Neural crest cell (in vitro differentiated cells): ENCODE data around the gene LCE2D. TPM values are rescaled to one million over a fixed set of nuclear protein-coding genes. Genes with fewer than 3 reads are reported as not detected.
"Not testable (repeated sequence)": the region's sequence is repeated elsewhere in the genome, so short reads cannot be mapped to it uniquely, and the experiment has no call there.

ENCODE experiments used
- DNase-seq: peaks from one replicate; pipeline ENCODE4 v3.0.0; 2021; ENCODE audit warnings: low read depth, mixed read lengths, low spot score
- H3K27ac Mint-ChIP-seq: one replicate; pipeline ENCODE4 v1.8.0; 2021; ENCODE audit warnings: mild to moderate bottlenecking, mixed read lengths; ENCODE audit not compliant: unreplicated experiment
- H3K27me3 Mint-ChIP-seq: 2 replicates; pipeline ENCODE4 v1.8.0; 2021; ENCODE audit warnings: low read depth, mild to moderate bottlenecking, mixed read lengths
- H3K36me3 Mint-ChIP-seq: 2 replicates; pipeline ENCODE4 v1.8.0; 2021; ENCODE audit warnings: low read depth, mild to moderate bottlenecking, mixed read lengths
- H3K4me1 Mint-ChIP-seq: 2 replicates; pipeline ENCODE4 v1.8.0; 2021; ENCODE audit warnings: mixed read lengths
- H3K4me3 Mint-ChIP-seq: one replicate; pipeline ENCODE4 v1.8.0; 2021; ENCODE audit warnings: mild to moderate bottlenecking, mixed read lengths
- H3K9me3 Mint-ChIP-seq: 2 replicates; pipeline ENCODE4 v1.8.0; 2021; ENCODE audit warnings: mixed read lengths
- total RNA-seq: library from RNA; stranded (reverse); gene quantifications from 2 replicates; pipeline ENCODE4 v1.2.1, GENCODE V29; 2021
- TF ChIP-seq, protein P1 (sequence below): fragments of 200-600 bp; sonication (generic); conservative IDR thresholded peaks from 2 replicates; pipeline ENCODE4 v1.5.0; 2021; ENCODE audit warnings: antibody characterized with exemption, mild to moderate bottlenecking

LCE2D gene
- total RNA-seq, 1 donor from 2014 or later, result not detected

DNA sequence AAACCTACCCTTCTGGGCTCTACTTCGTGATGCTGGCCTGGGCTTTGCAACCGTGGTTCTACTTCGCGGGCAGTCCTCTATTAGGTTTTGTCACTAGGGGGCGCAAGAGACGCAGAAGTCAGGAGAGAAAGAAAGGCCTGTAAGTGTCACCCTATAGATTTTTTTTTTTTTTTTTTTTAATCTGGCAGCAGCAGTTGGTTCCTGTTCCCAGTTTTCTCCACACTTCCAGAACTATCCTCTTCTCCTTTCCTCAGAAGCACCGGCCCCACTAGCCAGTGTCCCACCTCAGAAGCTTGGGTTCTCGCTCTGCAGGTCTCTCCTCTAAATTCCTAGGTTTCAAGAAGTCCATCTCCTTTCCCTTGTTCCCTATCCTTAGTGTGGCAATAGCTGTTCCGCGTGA is 9.1 kb upstream of the LCE2D start:
- no peaks in the 10 kb centered on the region for H3K27me3 Mint-ChIP-seq
- DNase-seq, result no peak
- no peak overlapping the region for H3K27ac Mint-ChIP-seq
- H3K36me3 Mint-ChIP-seq, result peaks cover 2% of the 10 kb centered on the region
- peaks cover 24% of the 10 kb centered on the region for H3K9me3 Mint-ChIP-seq
- TF ChIP-seq, protein P1, sequence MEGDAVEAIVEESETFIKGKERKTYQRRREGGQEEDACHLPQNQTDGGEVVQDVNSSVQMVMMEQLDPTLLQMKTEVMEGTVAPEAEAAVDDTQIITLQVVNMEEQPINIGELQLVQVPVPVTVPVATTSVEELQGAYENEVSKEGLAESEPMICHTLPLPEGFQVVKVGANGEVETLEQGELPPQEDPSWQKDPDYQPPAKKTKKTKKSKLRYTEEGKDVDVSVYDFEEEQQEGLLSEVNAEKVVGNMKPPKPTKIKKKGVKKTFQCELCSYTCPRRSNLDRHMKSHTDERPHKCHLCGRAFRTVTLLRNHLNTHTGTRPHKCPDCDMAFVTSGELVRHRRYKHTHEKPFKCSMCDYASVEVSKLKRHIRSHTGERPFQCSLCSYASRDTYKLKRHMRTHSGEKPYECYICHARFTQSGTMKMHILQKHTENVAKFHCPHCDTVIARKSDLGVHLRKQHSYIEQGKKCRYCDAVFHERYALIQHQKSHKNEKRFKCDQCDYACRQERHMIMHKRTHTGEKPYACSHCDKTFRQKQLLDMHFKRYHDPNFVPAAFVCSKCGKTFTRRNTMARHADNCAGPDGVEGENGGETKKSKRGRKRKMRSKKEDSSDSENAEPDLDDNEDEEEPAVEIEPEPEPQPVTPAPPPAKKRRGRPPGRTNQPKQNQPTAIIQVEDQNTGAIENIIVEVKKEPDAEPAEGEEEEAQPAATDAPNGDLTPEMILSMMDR, result peak; percentile 40
- no peak overlapping the region for H3K4me3 Mint-ChIP-seq
- no peaks in the 10 kb centered on the region for H3K4me1 Mint-ChIP-seq

DNA sequence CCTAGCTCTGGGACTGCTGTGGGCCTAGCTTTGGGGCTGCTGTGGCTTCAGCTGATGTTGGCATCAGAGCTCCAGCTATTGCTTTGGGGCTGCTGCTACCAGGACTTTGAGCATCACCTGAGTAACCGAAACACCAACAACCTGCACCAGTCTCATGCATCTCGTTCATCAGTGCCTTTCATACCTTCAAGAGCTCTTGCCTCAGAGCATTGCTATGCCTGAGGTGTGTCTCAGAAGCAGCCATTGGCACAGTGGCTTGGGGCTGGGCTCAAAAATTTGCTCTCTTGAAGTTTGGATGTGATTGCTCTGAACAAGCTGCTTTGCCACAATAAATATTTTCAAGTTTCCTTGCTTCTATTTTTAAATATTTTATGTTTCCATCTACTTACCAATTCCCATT is 6.7 kb upstream of the LCE2D start:
- TF ChIP-seq, protein P1, result no peak
- H3K36me3 Mint-ChIP-seq, result peaks cover 2% of the 10 kb centered on the region
- H3K27me3 Mint-ChIP-seq, result no peaks in the 10 kb centered on the region
- H3K4me3 Mint-ChIP-seq, result no peak overlapping the region
- H3K9me3 Mint-ChIP-seq, result peaks cover 15% of the 10 kb centered on the region
- H3K27ac Mint-ChIP-seq, result no peak overlapping the region
- no peak for DNase-seq
- no peaks in the 10 kb centered on the region for H3K4me1 Mint-ChIP-seq

DNA sequence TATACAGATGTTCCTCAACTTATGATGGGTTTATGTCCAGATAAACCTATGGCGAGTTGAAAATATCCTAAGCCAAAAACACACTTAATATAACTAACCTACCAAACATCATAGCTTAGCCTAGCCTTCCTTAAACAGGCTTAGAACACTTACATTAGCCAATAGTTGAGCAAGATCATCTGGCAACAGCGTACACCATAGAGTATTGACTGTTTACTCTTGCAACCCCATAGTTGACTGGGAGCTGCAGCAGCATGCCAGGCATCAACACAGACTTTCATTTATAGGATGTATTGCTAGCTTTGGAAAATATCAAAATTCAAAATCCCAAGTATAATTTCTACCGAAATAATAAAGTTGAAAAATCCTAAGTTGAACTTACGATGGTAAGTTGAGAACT is 5.5 kb upstream of the LCE2D start:
- TF ChIP-seq, protein P1, result no peak
- Mint-ChIP-seq H3K4me1 (no peaks in the 10 kb centered on the region), H3K36me3 (peaks cover 2% of the 10 kb centered on the region), H3K9me3 (peaks cover 16% of the 10 kb centered on the region), H3K4me3 (no peak overlapping the region), H3K27me3 (no peaks in the 10 kb centered on the region), H3K27ac (no peak overlapping the region)
- DNase-seq, result no peak

- Mint-ChIP-seq H3K4me3 (no peak overlapping the region), H3K27me3 (no peaks in the 10 kb centered on the region), H3K9me3 (peaks cover 17% of the 10 kb centered on the region), H3K36me3 (peaks cover 2% of the 10 kb centered on the region), H3K27ac (no peak overlapping the region), H3K4me1 (no peaks in the 10 kb centered on the region)
- TF ChIP-seq, protein P1, result no peak
- no peak for DNase-seq
These were observed 4.5 kb upstream of the LCE2D start for GRCh38 chr1:152658649-152659048.

DNA sequence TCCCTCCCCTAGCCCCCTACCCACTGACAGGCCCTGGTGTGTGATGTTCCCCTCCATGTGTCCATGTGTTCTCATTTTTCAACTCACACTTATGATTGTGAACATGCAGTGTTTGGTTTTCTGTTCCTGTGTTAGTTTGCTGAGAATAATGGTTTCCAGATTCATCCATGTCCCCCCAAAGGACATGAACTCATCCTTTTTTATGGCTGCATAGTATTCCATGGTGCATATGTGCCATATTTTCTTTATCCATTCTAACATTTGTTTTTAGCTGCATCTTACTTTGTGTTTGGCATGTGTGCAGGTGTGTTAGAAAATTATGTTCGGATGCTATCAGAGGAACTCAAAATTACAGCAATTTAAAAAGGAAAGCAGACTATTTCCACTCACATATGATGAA is 3.0 kb downstream of the LCE2D start:
- not testable (repeated sequence) for DNase-seq, H3K4me1 Mint-ChIP-seq, H3K36me3 Mint-ChIP-seq, H3K4me3 Mint-ChIP-seq, H3K27ac Mint-ChIP-seq, H3K27me3 Mint-ChIP-seq
- H3K9me3 Mint-ChIP-seq, result peaks cover 23% of the 10 kb centered on the region

- TF ChIP-seq, protein P1, result no peak
- no peak for DNase-seq
- H3K36me3 Mint-ChIP-seq, result peaks cover 2% of the 10 kb centered on the region
These were observed 4.5 kb downstream of the LCE2D start for GRCh38 chr1:152667648-152668047.

More at GRCh38 chr1:152667648-152668047, 4.5 kb downstream of the LCE2D start:
- peaks cover 27% of the 10 kb centered on the region for H3K9me3 Mint-ChIP-seq
- no peak overlapping the region for H3K4me3 Mint-ChIP-seq
- no peaks in the 10 kb centered on the region for H3K4me1 Mint-ChIP-seq
- H3K27me3 Mint-ChIP-seq, result no peaks in the 10 kb centered on the region
- H3K27ac Mint-ChIP-seq, result no peak overlapping the region
